GM23338 (cell line): Measurements from ENCODE around the gene LRRC3C. TPM values are rescaled to one million over a fixed set of nuclear protein-coding genes. Genes with fewer than 3 reads are reported as not detected.

Experiments used
- ATAC-seq: fragments of 200-7000 bp; cut with Tn5 transposase; 3 replicates; pipeline ENCODE4 v1.9.1; 2020
- DNase-seq: peaks from one replicate; pipeline ENCODE4 v3.0.0-alpha.2; 2015; ENCODE audit warnings: low spot score
- H2AFZ ChIP-seq: fragments of 200-600 bp; sonication (generic); 2 replicates; pipeline ENCODE4 v1.8.0; 2016; ENCODE audit warnings: antibody characterized with exemption, mild to moderate bottlenecking, moderate library complexity
- H3F3A ChIP-seq: fragments of 200-600 bp; sonication (generic); replicated peaks from 2 replicates; pipeline ENCODE4 v1.8.0; 2017; ENCODE audit warnings: antibody characterized with exemption, mixed run types, low read depth
- H3K27ac ChIP-seq: fragments of 200-600 bp; sonication (generic); 2 replicates; pipeline ENCODE4 v1.6.1; 2016; ENCODE audit warnings: low read depth
- H3K27me3 ChIP-seq: fragments of 200-600 bp; sonication (generic); 2 replicates; pipeline ENCODE4 v1.8.0; 2016; ENCODE audit warnings: mild to moderate bottlenecking, mixed run types, moderate library complexity; ENCODE audit not compliant: insufficient read depth
- H3K36me3 ChIP-seq: fragments of 200-600 bp; sonication (generic); 2 replicates; pipeline ENCODE4 v1.8.0; 2016; ENCODE audit warnings: mild to moderate bottlenecking; ENCODE audit not compliant: insufficient read depth
- H3K4me1 ChIP-seq: fragments of 200-600 bp; sonication (generic); 2 replicates; pipeline ENCODE4 v1.8.0; 2016; ENCODE audit warnings: mild to moderate bottlenecking, moderate library complexity; ENCODE audit not compliant: insufficient read depth
- H3K4me2 ChIP-seq: fragments of 200-600 bp; sonication (generic); 2 replicates; pipeline ENCODE4 v1.7.1; 2017; ENCODE audit warnings: mixed run types
- H3K4me3 ChIP-seq: fragments of 200-600 bp; sonication (generic); 2 replicates; pipeline ENCODE4 v1.6.1; 2016; ENCODE audit warnings: mixed run types
- H3K79me2 ChIP-seq: fragments of 200-600 bp; sonication (generic); replicated peaks from 2 replicates; pipeline ENCODE4 v1.8.0; 2017; ENCODE audit warnings: mild to moderate bottlenecking; ENCODE audit not compliant: insufficient read depth
- H3K9me2 ChIP-seq: fragments of 200-600 bp; sonication (generic); 2 replicates; pipeline ENCODE4 v1.8.0; 2017; ENCODE audit not compliant: insufficient read depth
- H4K20me1 ChIP-seq: fragments of 200-600 bp; sonication (generic); replicated peaks from 2 replicates; pipeline ENCODE4 v1.8.0; 2017; ENCODE audit warnings: mild to moderate bottlenecking; ENCODE audit not compliant: insufficient read depth
- H3K27ac Mint-ChIP-seq: 2 replicates; pipeline ENCODE4 v1.8.0; 2020; ENCODE audit warnings: inconsistent platforms, mild to moderate bottlenecking, moderate library complexity, mixed read lengths
- H3K27me3 Mint-ChIP-seq: 3 replicates; pipeline ENCODE4 v1.8.0; 2022; ENCODE audit warnings: low read depth, mild to moderate bottlenecking, moderate library complexity, mixed read lengths, inconsistent platforms; ENCODE audit not compliant: insufficient read depth, poor library complexity
- H3K36me3 Mint-ChIP-seq: 3 replicates; pipeline ENCODE4 v1.8.0; 2021; ENCODE audit warnings: low read depth, mild to moderate bottlenecking, inconsistent platforms, moderate library complexity, mixed read lengths
- H3K4me1 Mint-ChIP-seq: 3 replicates; pipeline ENCODE4 v1.8.0; 2020; ENCODE audit warnings: mild to moderate bottlenecking, inconsistent platforms, mixed read lengths
- H3K4me3 Mint-ChIP-seq: 3 replicates; pipeline ENCODE4 v1.8.0; 2021; ENCODE audit warnings: moderate library complexity, mild to moderate bottlenecking, inconsistent platforms, mixed read lengths
- H3K9me3 Mint-ChIP-seq: 3 replicates; pipeline ENCODE4 v1.8.0; 2020; ENCODE audit warnings: moderate library complexity, mild to moderate bottlenecking, inconsistent platforms, mixed read lengths
- CREB1 ChIP-seq: fragments of 250-450 bp; sonication (Bioruptor Pico); IDR thresholded peaks from 2 replicates; pipeline ENCODE4 v1.5.0; 2020; ENCODE audit warnings: low read depth, mild to moderate bottlenecking, moderate library complexity
- CTCF ChIP-seq, 2 experiments: fragments of 200-600 bp in 1 of 2; sonication (generic) in 1 of 2; conservative IDR thresholded peaks; 2 replicates each; pipeline versions ENCODE4 v1.5.1 to v1.6.1; 2016 to 2017; ENCODE audit warnings: antibody characterized with exemption in 2 of 2, low read depth in 2 of 2, mild to moderate bottlenecking in 2 of 2, moderate library complexity in 1 of 2
- ETS1 ChIP-seq: IDR thresholded peaks from 2 replicates; pipeline ENCODE4 v1.6.1; 2016; ENCODE audit warnings: antibody characterized with exemption
- EZH2 ChIP-seq: fragments of 200-600 bp; sonication (generic); IDR thresholded peaks from one replicate; pipeline ENCODE4 v1.8.0; 2017; ENCODE audit warnings: antibody characterized with exemption, mild to moderate bottlenecking, low read depth; ENCODE audit not compliant: unreplicated experiment
- EZH2phosphoT487 ChIP-seq: fragments of 200-600 bp; sonication (generic); IDR thresholded peaks from one replicate; pipeline ENCODE4 v1.8.1; 2018; ENCODE audit warnings: antibody characterized with exemption; ENCODE audit not compliant: unreplicated experiment
- JUNB ChIP-seq: IDR thresholded peaks from one replicate; pipeline ENCODE4 v1.6.1; 2016; ENCODE audit warnings: antibody characterized with exemption; ENCODE audit not compliant: unreplicated experiment
- NANOG ChIP-seq: IDR thresholded peaks from 2 replicates; pipeline ENCODE4 v1.6.1; 2016; ENCODE audit warnings: antibody characterized with exemption, borderline replicate concordance
- POLR2AphosphoS5 ChIP-seq: IDR thresholded peaks from 2 replicates; pipeline ENCODE4 v1.6.1; 2016; ENCODE audit warnings: antibody characterized with exemption, low read depth
- REST ChIP-seq: IDR thresholded peaks from one replicate; pipeline ENCODE4 v1.6.1; 2018; ENCODE audit warnings: antibody characterized with exemption; ENCODE audit not compliant: unreplicated experiment
- STAT1 ChIP-seq: IDR thresholded peaks from one replicate; pipeline ENCODE4 v1.6.1; 2016; ENCODE audit warnings: antibody characterized with exemption; ENCODE audit not compliant: unreplicated experiment
- ZNF114 ChIP-seq: fragments of 250-450 bp; sonication (Bioruptor Pico); IDR thresholded peaks from 2 replicates; pipeline ENCODE4 v1.5.0; 2020; ENCODE audit warnings: mild to moderate bottlenecking, moderate library complexity
- ZNF331 ChIP-seq: fragments of 250-450 bp; sonication (Bioruptor Pico); IDR thresholded peaks from 2 replicates; pipeline ENCODE4 v1.5.0; 2020; ENCODE audit warnings: low read depth, mild to moderate bottlenecking, moderate library complexity
- ZNF462 ChIP-seq: fragments of 250-450 bp; sonication (Bioruptor Pico); IDR thresholded peaks from 2 replicates; pipeline ENCODE4 v1.5.0; 2020; ENCODE audit warnings: mild to moderate bottlenecking, moderate library complexity
- polyA plus RNA-seq: library from polyadenylated mRNA; unstranded; fragments of >200 nt; fragmentation: Nextera tagmentation; extraction: Ambion mirVana; gene quantifications from 2 replicates; pipeline ENCODE4 v1.2.1, GENCODE V29; 2016
- total RNA-seq: library from RNA; depleted of rRNA; stranded (reverse); fragments of >200 nt; shearing (Covaris generic); gene quantifications from 2 replicates; pipeline ENCODE4 v1.2.3, GENCODE V29; 2014

LRRC3C gene
- total and polyA plus RNA-seq, 2 experiments from 2014 or later = 0.24 TPM; not detected in 1

- ATAC-seq (no peak), DNase-seq (no peak)
- Histone ChIP-seq H3K4me1 (peaks cover 6% of the 10 kb centered on the region), H3K4me3 (no peak overlapping the region), H3K27ac (no peak overlapping the region), H3K79me2 (no peaks in the 10 kb centered on the region), H4K20me1 (no peaks in the 10 kb centered on the region), H3K36me3 (no peaks in the 10 kb centered on the region), H3K27me3 (no peaks in the 10 kb centered on the region), H3K9me2 (no peaks in the 10 kb centered on the region), H3K4me2 (no peak overlapping the region), H2AFZ (peak overlapping the region; percentile 52; the same call in 1 of the 2 replicates), H3F3A (no peaks in the 10 kb centered on the region)
- H3K36me3 Mint-ChIP-seq = no peaks in the 10 kb centered on the region
- no peaks in the 10 kb centered on the region for H3K9me3 Mint-ChIP-seq
- H3K4me3 Mint-ChIP-seq = no peak overlapping the region
- peaks cover 8% of the 10 kb centered on the region for H3K27me3 Mint-ChIP-seq
- peaks cover 16% of the 10 kb centered on the region for H3K4me1 Mint-ChIP-seq
- H3K27ac Mint-ChIP-seq = no peak overlapping the region
- TF ChIP-seq REST (no peak), ZNF114 (CRISPR knock-in tag) (no peak), CREB1 (CRISPR knock-in tag) (no peak), ZNF331 (CRISPR knock-in tag) (no peak), ZNF462 (no peak), EZH2 (no peak), EZH2phosphoT487 (no peak), NANOG (no peak), CTCF (conservative IDR thresholded peaks at IDR 0.05; ENCODE audit: low read depth in 2 of 2) (no peak), ETS1 (no peak), POLR2AphosphoS5 (no peak), STAT1 (no peak), JUNB (no peak)
Observed at GRCh38 chr17:39939106-39939505, 11.6 kb downstream of the LRRC3C start.
